ENCODE results near the gene PPA1.

DNA sequence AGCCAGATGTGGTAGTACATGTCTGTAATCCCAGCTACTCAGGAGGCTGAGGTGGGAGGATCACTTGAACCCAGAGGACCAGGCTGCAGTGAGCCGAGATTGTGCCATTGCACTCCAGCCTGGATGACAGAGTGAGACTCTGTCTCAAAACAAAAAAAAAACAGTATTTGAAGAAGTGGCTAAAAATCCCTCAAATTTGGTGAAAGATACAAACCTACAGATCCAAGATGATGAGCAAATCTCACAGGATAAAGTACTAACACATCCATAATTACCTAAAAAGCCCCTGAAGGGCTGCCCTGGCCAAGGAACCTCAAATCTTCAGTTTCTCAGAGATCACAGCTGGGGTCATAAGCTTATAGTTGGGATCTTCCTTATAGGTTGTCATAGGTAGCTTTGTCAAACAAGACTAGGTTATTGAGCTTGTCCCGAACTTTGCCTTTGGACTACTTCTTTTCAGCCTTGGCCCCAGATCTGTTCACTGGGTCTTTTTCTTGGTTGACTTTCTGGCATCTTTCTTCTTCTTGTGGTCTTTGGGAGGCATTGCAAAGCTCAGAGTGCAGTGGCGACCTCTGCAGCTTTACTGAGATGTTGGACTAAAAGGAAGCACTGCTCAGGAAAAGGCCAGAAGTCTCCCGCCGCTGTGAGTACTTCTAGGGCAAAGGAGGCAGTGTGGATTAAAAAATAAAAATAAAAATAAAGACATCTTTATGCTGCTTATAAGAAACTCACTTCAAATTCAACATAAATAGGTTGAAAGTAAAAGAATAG lies 34.3 kb downstream of the PPA1 start:
- no peak for TF ChIP-seq EZH2 (IDR thresholded peaks at IDR 0.05)
- no peak for TF ChIP-seq POLR2AphosphoS5 (IDR thresholded peaks at IDR 0.05; ENCODE audit: borderline replicate concordance, low read depth, low read length)
- no peak for TF ChIP-seq FOXP2 (optimal IDR thresholded peaks at IDR 0.05; ENCODE audit: control extremely low read depth, extremely low read length, insufficient read depth)
